NCI-H1048 (cell line): Measurements from ENCODE around the gene TBXT.
A peak's percentile ranks its signal among the peaks of the same experiment; 100 is the strongest.
"Not testable (repeated sequence)": the region's sequence is repeated elsewhere in the genome, so short reads cannot be mapped to it uniquely, and the experiment has no call there.

ENCODE experiments used
- DNase-seq: peaks from one replicate; lab custom pipeline; 2025; lab: John Stamatoyannopoulos, UW

The TBXT gene

GRCh38 chr6:166167801-166168615, at the start of gene TBXT:
TBXT (minus strand) TSS chr6:166167851; CDS start chr6:166167591, 260 bp downstream.
- peak; percentile 10 for DNase-seq

GRCh38 chr6:166207284-166207561, 39.6 kb upstream of the TBXT start:
- DNase-seq = no peak

- DNase-seq = no peak
Observed at GRCh38 chr6:166206510-166207283, 39.0 kb upstream of the TBXT start.

GRCh38 chr6:166206066-166206465, 38.4 kb upstream of the TBXT start:
- no peak for DNase-seq

- DNase-seq = no peak
Observed at GRCh38 chr6:166204852-166205650, 37.4 kb upstream of the TBXT start.

GRCh38 chr6:166203641-166204222, 36.1 kb upstream of the TBXT start:
- no peak for DNase-seq

- no peak for DNase-seq
Observed at GRCh38 chr6:166203003-166203640, 35.5 kb upstream of the TBXT start.

- DNase-seq = no peak
Observed at GRCh38 chr6:166202321-166202733, 34.7 kb upstream of the TBXT start.

- no peak for DNase-seq
Observed at GRCh38 chr6:166201878-166202277, 34.2 kb upstream of the TBXT start.

GRCh38 chr6:166197361-166197760, 29.7 kb upstream of the TBXT start:
- no peak for DNase-seq

GRCh38 chr6:166195860-166196238, 28.2 kb upstream of the TBXT start:
- DNase-seq = no peak

GRCh38 chr6:166194914-166195859, 27.5 kb upstream of the TBXT start:
- no peak for DNase-seq

GRCh38 chr6:166192557-166192956, 24.9 kb upstream of the TBXT start:
- no peak for DNase-seq

- no peak for DNase-seq
Observed at GRCh38 chr6:166192136-166192535, 24.5 kb upstream of the TBXT start.

GRCh38 chr6:166179704-166180103, 12.1 kb upstream of the TBXT start:
- no peak for DNase-seq

- DNase-seq = no peak
Observed at GRCh38 chr6:166176106-166176505, 8.5 kb upstream of the TBXT start.

GRCh38 chr6:166175093-166175492, 7.4 kb upstream of the TBXT start:
- not testable (repeated sequence) for DNase-seq

GRCh38 chr6:166174031-166174430, 6.4 kb upstream of the TBXT start:
- no peak for DNase-seq

- DNase-seq = no peak
Observed at GRCh38 chr6:166173281-166173951, 5.8 kb upstream of the TBXT start.

GRCh38 chr6:166172546-166172945, 4.9 kb upstream of the TBXT start:
- no peak for DNase-seq
